ENCODE data around the gene CD48. TPM values are rescaled to one million over a fixed set of nuclear protein-coding genes. Genes with fewer than 3 reads are reported as not detected.

CD48 gene
- total and polyA plus RNA-seq, 7 donors: 0.35 to 1.7 (median 0.99) TPM

DNA sequence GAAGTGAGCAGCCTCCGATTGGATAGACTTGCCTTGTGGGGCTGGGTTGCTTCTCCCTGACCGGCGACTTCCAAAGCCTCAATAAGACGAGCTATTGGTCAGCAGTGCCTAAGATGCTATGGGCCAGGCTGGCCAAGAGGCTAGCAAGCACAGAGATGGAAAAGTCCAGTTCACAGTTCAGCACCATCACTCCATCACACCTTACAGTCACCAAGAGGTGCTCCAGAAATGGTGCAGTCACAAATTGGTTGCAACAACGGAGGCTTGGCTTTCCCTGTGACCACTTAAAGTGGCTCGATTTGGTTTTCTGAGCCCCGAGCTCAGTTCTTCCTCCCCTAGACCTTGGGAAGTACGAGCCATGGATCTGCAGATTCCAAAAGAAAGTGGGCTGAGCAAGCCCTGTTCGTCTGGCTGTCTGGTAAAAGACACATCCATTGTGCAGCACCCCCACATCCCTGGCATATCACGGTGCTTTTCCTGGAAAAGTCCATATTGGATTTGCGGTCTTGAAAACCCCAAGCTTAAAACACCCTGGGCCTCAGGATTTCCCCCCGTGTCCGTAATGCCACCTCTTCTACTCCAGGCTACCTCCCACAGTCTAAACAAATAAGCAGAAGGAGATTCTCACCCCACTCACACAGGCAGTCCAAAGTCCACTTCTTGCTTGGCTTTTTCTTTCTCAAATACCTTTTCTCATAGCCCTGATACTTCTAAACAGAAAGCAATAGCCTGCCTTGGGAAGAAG is 66.1 kb downstream of the CD48 start:
- intact Hi-C loops (cut with DNase I): no loop called here
- no peaks in the 10 kb centered on the region for H3K9me3 ChIP-seq
- TF ChIP-seq, protein P1, sequence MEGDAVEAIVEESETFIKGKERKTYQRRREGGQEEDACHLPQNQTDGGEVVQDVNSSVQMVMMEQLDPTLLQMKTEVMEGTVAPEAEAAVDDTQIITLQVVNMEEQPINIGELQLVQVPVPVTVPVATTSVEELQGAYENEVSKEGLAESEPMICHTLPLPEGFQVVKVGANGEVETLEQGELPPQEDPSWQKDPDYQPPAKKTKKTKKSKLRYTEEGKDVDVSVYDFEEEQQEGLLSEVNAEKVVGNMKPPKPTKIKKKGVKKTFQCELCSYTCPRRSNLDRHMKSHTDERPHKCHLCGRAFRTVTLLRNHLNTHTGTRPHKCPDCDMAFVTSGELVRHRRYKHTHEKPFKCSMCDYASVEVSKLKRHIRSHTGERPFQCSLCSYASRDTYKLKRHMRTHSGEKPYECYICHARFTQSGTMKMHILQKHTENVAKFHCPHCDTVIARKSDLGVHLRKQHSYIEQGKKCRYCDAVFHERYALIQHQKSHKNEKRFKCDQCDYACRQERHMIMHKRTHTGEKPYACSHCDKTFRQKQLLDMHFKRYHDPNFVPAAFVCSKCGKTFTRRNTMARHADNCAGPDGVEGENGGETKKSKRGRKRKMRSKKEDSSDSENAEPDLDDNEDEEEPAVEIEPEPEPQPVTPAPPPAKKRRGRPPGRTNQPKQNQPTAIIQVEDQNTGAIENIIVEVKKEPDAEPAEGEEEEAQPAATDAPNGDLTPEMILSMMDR (IDR thresholded peaks at IDR 0.05): no peak
- no peak overlapping the region for H3K4me3 ChIP-seq
- DNase-seq (no peak), ATAC-seq (no peak)
- no peaks in the 10 kb centered on the region for H3K4me1 ChIP-seq
- H3K36me3 ChIP-seq (ENCODE audit: insufficient read depth in 1 of 2, low read depth in 1 of 2): no peaks in the 10 kb centered on the region
- 84 to 87% (median 86%) methylated on average over 13 of the region's 13 CpGs for WGBS, 3 donors
- no peaks in the 10 kb centered on the region for H3K27me3 ChIP-seq (ENCODE audit: insufficient read depth in 3 of 3, low read length in 2 of 3)
- no peak overlapping the region for H3K27ac ChIP-seq

- Histone ChIP-seq H3K36me3 (ENCODE audit: insufficient read depth in 1 of 2, low read depth in 1 of 2) (no peaks in the 10 kb centered on the region), H3K9me3 (no peaks in the 10 kb centered on the region), H3K4me3 (no peak overlapping the region), H3K27me3 (ENCODE audit: insufficient read depth in 3 of 3, low read length in 2 of 3) (no peaks in the 10 kb centered on the region), H3K27ac (no peak overlapping the region), H3K4me1 (no peaks in the 10 kb centered on the region)
- DNase-seq (no peak), ATAC-seq (no peak)
- intact Hi-C loops (cut with DNase I): no loop called here
- TF ChIP-seq, protein P1 (IDR thresholded peaks at IDR 0.05): no peak
Observed at GRCh38 chr1:160644399-160644798, 67.2 kb downstream of the CD48 start.

- WGBS, 3 donors: 78 to 85% (median 79%) methylated on average over 5 of the region's 5 CpGs
- H3K9me3 ChIP-seq: no peaks in the 10 kb centered on the region
- no peak overlapping the region for H3K4me3 ChIP-seq
- TF ChIP-seq, protein P1 (IDR thresholded peaks at IDR 0.05): no peak
- DNase-seq (no peak), ATAC-seq (no peak)
- no peaks in the 10 kb centered on the region for H3K27me3 ChIP-seq (ENCODE audit: insufficient read depth in 3 of 3, low read length in 2 of 3)
- H3K27ac ChIP-seq: no peak overlapping the region
- intact Hi-C loops (cut with DNase I): no loop called here
- no peaks in the 10 kb centered on the region for H3K36me3 ChIP-seq (ENCODE audit: insufficient read depth in 1 of 2, low read depth in 1 of 2)
- H3K4me1 ChIP-seq: no peaks in the 10 kb centered on the region
Observed at GRCh38 chr1:160643138-160643537, 68.5 kb downstream of the CD48 start.

- H3K27ac ChIP-seq: no peak overlapping the region
- 86 to 96% (median 88%) methylated on average over 2 of the region's 2 CpGs for WGBS, 3 donors
- no peak for DNase-seq
- intact Hi-C loops (cut with DNase I): no loop called here
- H3K4me1 ChIP-seq: no peaks in the 10 kb centered on the region
- TF ChIP-seq, protein P1 (IDR thresholded peaks at IDR 0.05): no peak
- no peaks in the 10 kb centered on the region for H3K9me3 ChIP-seq
- no peak for ATAC-seq
- H3K36me3 ChIP-seq (ENCODE audit: insufficient read depth in 1 of 2, low read depth in 1 of 2): no peaks in the 10 kb centered on the region
- no peak overlapping the region for H3K4me3 ChIP-seq
- no peaks in the 10 kb centered on the region for H3K27me3 ChIP-seq (ENCODE audit: insufficient read depth in 3 of 3, low read length in 2 of 3)
Observed at GRCh38 chr1:160642281-160642644, 69.4 kb downstream of the CD48 start.

Measured in psoas muscle (tissue), 8 donors.